ENCODE measurements around the gene CNOT6. TPM values are rescaled to one million over a fixed set of nuclear protein-coding genes. Genes with fewer than 3 reads are reported as not detected.
A peak's percentile ranks its signal among the peaks of the same experiment; 100 is the strongest.
"Not testable (repeated sequence)": the region's sequence is repeated elsewhere in the genome, so short reads cannot be mapped to it uniquely, and the experiment has no call there.

CNOT6 gene
- total RNA-seq, 6 experiments from 2014 or later: 17.0 to 20.8 (median 17.6) TPM

DNA sequence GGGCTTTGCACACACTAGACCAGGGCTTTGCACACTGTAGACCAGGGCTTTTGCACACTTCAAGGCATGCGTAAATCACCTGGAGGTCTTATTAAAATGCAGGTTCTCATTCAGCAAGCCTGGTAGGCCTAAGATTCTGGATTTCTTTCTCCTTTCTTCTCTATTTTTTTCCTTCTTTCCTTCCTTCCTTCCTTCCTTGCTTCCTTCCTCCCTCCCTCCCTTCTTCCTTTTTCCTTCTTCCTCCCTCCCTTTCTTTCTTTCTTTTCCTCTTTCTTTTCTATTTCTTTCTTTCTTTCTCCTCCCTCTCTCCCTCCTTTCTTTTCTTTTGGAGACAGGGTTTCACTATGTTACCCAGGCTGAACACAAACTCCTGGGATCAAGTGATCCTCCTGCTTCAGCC is 24.3 kb upstream of the CNOT6 start:
- Mint-ChIP-seq H3K27me3 (ENCODE audit: insufficient read depth) (peaks cover 5% of the 10 kb centered on the region), H3K27ac (no peak overlapping the region), H3K4me3 (no peak overlapping the region), H3K9me3 (no peaks in the 10 kb centered on the region), H3K4me1 (ENCODE audit: low read depth) (no peaks in the 10 kb centered on the region; the same call in 1 of the 2 replicates), H3K36me3 (ENCODE audit: low read depth) (no peaks in the 10 kb centered on the region)
- TF ChIP-seq, protein P1, sequence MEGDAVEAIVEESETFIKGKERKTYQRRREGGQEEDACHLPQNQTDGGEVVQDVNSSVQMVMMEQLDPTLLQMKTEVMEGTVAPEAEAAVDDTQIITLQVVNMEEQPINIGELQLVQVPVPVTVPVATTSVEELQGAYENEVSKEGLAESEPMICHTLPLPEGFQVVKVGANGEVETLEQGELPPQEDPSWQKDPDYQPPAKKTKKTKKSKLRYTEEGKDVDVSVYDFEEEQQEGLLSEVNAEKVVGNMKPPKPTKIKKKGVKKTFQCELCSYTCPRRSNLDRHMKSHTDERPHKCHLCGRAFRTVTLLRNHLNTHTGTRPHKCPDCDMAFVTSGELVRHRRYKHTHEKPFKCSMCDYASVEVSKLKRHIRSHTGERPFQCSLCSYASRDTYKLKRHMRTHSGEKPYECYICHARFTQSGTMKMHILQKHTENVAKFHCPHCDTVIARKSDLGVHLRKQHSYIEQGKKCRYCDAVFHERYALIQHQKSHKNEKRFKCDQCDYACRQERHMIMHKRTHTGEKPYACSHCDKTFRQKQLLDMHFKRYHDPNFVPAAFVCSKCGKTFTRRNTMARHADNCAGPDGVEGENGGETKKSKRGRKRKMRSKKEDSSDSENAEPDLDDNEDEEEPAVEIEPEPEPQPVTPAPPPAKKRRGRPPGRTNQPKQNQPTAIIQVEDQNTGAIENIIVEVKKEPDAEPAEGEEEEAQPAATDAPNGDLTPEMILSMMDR (IDR thresholded peaks at IDR 0.05): no peak
- DNase-seq: no peak

DNA sequence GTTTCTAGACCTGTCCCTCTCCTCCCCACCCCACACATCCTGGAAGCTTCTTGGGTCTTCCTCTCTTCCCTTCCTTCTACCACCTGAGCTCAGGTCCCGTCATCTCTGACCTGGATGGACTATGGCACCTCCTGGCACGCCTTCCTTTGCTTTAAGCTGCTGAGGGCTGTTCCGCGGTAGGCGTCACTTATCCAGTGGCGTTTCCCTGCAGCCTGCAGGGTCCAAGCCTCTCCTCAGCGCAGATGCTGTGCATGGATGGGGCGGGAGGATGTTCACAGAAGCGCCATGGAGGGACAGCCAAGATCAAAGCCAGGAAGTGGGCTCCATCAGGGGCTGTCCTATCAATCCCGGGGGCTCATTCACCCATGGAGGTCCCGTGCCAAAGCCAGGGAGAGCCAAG is 23.8 kb upstream of the CNOT6 start:
- Mint-ChIP-seq H3K36me3 (ENCODE audit: low read depth) (no peaks in the 10 kb centered on the region), H3K9me3 (no peaks in the 10 kb centered on the region)

DNA sequence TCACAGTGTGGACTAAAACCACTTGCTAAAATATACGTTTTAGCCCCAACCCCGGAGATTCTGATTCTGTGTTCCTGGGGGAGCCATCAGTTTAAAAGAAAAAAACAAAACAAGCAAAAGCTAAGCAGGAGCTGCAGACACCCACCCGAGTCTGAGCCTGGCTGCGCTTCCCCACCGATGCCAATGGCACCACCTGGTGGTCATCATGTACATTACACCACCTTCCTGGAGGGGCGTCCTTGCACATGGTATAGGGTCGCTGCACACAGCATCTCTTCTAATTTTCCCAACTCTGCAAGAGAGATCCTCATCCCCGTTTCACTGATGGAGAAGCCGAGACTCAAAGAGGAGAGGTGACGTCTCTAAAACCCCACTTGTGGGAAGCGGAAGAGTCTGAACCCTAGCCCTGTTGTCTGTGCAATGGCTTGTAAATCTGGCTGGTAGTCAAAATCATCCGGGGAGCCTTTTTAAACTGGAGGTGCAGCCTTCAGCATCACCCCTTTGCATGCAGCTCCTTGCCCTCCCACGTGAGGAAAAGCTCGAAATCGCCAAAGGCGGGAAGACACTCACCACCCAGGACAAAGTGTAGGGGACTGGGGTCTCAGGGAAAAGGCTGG is 23.1 kb upstream of the CNOT6 start:
- Mint-ChIP-seq H3K4me1 (ENCODE audit: low read depth) (no peaks in the 10 kb centered on the region; the same call in 1 of the 2 replicates), H3K36me3 (ENCODE audit: low read depth) (no peaks in the 10 kb centered on the region), H3K9me3 (no peaks in the 10 kb centered on the region), H3K27ac (no peak overlapping the region), H3K4me3 (no peak overlapping the region), H3K27me3 (ENCODE audit: insufficient read depth) (peaks cover 5% of the 10 kb centered on the region)
- TF ChIP-seq, protein P1 (IDR thresholded peaks at IDR 0.05): peak; percentile 97
- DNase-seq: peak; percentile 35

More for the DNA sequence above, 23.8 kb upstream of the CNOT6 start:
- H3K27ac Mint-ChIP-seq: no peak overlapping the region
- no peak overlapping the region for H3K4me3 Mint-ChIP-seq
- no peak for DNase-seq
- H3K4me1 Mint-ChIP-seq (ENCODE audit: low read depth): no peaks in the 10 kb centered on the region; the same call in 1 of the 2 replicates
- TF ChIP-seq, protein P1 (IDR thresholded peaks at IDR 0.05): no peak
- peaks cover 5% of the 10 kb centered on the region for H3K27me3 Mint-ChIP-seq (ENCODE audit: insufficient read depth)

DNA sequence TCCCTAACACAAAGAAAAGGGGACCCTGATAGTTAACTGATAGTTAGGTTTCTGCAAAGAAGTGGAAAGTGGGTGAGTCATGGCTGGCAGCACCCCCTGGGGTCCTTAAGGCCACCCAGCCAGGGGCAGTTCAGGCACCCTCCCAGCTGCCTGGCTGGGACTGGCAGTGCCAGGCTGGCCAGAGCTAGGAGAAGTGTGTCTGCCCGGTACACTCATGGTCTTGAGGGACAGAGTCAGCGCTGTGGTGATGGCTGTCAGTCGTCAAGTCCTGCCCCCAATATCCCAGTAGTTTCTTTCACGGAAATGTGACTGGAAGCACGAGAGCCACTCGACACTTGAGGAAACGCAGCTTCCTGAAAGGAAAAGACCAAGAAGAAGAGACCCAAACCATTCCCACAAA is 22.3 kb upstream of the CNOT6 start:
- Mint-ChIP-seq H3K9me3 (no peaks in the 10 kb centered on the region), H3K4me3 (no peak overlapping the region), H3K27me3 (ENCODE audit: insufficient read depth) (peaks cover 5% of the 10 kb centered on the region), H3K4me1 (ENCODE audit: low read depth) (no peaks in the 10 kb centered on the region; the same call in 1 of the 2 replicates), H3K36me3 (ENCODE audit: low read depth) (no peaks in the 10 kb centered on the region), H3K27ac (no peak overlapping the region)
- no peak for DNase-seq
- TF ChIP-seq, protein P1 (IDR thresholded peaks at IDR 0.05): no peak

DNA sequence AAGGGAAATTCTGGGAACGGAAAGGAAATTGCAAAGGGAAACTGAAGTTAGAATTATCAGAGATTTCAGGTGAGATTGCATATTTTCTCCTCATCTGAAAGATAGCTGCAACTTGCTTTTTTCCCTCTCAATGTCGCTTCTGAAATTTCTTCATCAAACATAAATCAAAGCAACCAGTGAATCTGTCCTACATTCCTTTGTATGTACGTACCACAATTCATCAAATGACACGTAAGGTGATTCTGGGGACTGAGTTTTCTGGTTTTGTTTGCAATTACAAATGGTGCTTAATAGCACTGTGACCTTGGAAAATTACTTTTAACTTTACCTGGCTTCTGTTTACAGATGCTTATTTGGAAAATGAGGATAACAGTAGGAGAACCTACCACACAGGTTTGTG is 21.9 kb upstream of the CNOT6 start:
- DNase-seq: no peak
- H3K27me3 Mint-ChIP-seq (ENCODE audit: insufficient read depth): peaks cover 5% of the 10 kb centered on the region
- no peak overlapping the region for H3K4me3 Mint-ChIP-seq
- H3K36me3 Mint-ChIP-seq (ENCODE audit: low read depth): no peaks in the 10 kb centered on the region
- no peaks in the 10 kb centered on the region for H3K9me3 Mint-ChIP-seq
- no peaks in the 10 kb centered on the region; the same call in 1 of the 2 replicates for H3K4me1 Mint-ChIP-seq (ENCODE audit: low read depth)
- TF ChIP-seq, protein P1 (IDR thresholded peaks at IDR 0.05): no peak
- H3K27ac Mint-ChIP-seq: no peak overlapping the region

DNA sequence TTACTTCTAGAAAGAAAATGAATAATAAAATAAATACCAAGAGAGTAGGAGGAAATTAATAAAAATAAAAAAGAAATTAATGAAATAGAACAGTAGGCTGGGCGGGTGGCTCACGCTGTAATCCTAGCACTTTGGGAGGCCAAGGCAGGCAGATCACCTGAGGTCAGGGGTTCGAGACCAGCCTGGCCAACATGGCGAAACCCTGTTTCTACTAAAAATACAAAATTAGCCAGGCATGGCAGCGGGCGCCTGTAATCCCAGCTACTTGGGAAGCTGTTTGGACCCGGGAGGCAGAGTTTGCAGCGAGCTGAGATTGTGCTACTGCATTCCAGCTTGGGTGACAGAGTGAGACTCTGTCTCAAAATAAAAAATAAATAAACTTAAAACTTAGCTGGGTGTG is 20.8 kb upstream of the CNOT6 start:
- H3K4me1 Mint-ChIP-seq (ENCODE audit: low read depth); H3K27ac Mint-ChIP-seq; H3K4me3 Mint-ChIP-seq; DNase-seq; H3K27me3 Mint-ChIP-seq (ENCODE audit: insufficient read depth); H3K36me3 Mint-ChIP-seq (ENCODE audit: low read depth); H3K9me3 Mint-ChIP-seq: not testable (repeated sequence)

Data from HFFc6 (cell line).